HG03565 (cell line): ENCODE results near the gene PTPRT.

ENCODE experiments used
- ATAC-seq: cut with Tn5 transposase; IDR thresholded peaks from one replicate; pipeline ENCODE4 v1.9.1; 2021; ENCODE audit warnings: mild to moderate bottlenecking, moderate library complexity; ENCODE audit not compliant: unreplicated experiment

PTPRT gene

GRCh38 chr20:42099101-42099500, 1090.6 kb downstream of the PTPRT start:
- no peak for ATAC-seq

GRCh38 chr20:42098418-42098817, 1091.3 kb downstream of the PTPRT start:
- no peak for ATAC-seq

DNA sequence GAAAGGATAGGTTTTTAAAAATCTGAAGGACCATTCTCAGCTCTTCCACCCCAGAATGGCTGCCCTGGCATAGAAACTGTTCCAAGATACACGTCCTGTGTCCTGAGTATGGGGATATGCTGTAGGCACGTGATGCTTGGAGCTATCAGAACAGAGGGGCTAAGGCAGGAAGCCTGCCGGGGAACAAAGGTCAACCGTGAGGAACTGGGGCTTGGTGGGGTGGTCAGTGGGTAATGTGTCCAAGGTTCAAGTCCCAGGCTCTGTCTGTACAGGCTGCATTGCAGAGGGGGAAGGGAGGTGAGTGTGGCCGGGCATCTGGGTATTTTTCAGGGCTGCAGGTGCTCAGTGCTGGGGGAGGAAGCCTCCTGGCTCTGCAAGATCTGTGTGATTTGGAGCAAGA, 1092.0 kb downstream of the PTPRT start:
- ATAC-seq, result no peak

DNA sequence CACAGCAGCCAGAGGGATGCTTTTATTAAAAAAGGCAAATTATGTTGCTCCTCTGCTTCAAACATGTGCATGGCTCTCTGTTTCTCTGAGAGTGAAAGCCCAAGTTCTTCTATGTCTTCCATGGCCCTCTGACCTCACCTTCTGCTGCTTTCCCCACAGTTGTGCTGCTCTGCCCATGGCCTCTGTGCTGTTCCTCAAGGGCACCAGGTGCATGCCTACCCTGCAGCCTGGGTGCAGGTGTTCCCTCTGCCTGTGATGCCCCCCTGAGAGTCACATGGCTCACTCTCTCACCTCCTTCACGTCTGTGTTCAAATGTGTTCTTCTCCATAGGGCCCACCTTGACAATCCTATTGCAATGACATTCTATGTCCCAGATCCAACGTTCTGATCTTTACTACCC, 1094.5 kb downstream of the PTPRT start:
- no peak for ATAC-seq

DNA sequence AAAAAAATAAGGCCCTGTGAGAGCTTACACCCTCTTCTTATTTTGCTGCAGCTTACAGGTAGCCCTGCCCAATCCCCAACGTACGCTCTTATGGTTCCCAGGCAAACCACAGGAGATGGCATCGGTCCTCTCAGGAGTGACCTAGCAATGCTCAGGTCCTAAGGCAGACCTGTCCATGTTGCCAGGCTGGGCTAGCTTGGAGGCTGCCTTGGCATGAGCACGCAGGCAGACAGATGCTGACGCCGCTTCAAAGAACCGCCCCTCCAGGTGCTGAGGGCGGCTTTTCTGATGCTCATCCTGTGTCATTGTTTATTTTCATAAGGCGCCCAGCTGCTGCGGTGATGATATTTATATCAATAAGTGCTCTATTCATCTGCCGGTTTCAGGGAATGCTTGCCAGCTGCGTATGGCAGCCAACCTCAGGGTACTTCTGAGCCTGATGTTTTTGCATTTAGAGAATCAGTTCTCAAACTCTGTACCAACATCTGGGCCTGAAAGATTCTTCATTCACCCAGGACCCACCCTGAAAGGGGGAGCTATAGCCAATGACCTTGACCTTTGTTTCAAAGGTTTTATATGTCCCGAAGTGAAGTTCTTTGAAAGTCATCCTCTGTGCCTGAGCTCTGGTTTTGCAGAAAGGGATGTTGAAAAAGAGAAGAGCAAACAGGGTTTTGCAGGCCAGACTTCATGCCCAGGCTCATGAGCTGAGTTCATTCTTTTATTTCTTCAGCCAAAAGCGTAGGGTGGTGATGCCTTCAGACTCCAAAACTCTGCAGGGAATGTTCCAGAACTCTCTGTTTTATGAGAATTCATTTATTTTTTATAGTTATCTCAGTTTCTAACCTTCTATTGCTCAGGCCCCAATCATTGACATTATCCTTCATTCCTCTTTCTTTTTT, 1095.9 kb downstream of the PTPRT start:
- no peak for ATAC-seq

DNA sequence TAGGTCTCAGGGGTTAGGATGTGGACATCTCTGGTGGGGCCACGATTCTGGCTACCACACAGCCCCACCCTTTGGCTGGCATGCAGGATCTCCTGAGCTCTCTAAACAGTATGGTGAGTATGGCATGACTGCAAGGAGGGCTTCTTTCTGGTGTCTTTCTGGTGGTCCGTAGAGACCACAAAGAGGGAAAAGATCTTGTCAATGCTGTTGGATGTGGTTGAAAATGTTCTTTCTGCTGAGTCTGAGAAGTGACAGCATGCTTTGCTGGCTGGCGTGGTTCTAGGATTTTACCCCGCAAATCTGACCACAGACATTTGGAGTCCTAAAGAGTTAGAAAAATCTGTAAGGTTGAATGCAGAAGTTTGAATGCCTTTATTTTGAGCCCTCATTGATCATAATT, 1096.7 kb downstream of the PTPRT start:
- ATAC-seq, result no peak

DNA sequence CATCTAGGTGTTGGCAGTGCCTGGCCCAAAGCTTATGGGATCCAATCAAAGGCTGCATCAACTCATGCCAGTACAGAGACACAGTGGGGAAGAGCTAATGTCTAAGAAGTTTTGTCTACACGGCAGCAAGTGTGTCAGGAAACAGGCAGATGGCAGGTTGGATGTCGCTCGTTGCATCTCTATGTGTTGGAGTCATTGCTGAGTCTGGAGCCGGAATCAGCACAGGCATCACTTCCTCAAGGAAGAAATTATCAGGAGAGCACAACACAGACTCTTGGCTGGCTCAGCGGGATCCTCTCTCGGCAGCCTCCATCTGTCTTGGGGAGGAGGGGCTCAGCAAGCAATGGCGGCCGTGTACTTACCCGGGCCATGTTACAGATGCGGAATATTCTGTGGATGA, 1104.3 kb downstream of the PTPRT start:
- ATAC-seq, result no peak

DNA sequence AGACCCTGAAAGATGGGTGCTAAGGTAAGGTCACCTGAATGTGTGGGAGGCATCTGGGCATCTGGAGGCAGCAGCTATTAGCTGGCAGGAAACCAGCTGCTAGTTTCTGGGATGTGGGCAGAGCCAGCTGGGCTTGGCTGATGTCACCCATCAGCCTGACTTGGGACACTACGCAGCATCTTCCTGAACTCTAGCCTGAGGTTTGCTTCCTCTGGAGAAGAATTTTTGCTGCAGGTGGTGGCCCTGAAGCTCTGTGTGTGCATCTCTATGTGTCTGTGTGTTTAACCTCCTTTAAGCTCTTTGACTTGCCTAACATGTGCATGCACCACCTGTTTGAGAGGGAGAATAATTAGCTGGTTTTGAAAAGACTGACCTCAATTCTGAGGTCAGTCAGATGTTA, 1106.4 kb downstream of the PTPRT start:
- no peak for ATAC-seq

GRCh38 chr20:42082611-42083010, 1107.1 kb downstream of the PTPRT start:
- ATAC-seq, result no peak

GRCh38 chr20:42080956-42081355, 1108.8 kb downstream of the PTPRT start:
- no peak for ATAC-seq

GRCh38 chr20:42074944-42075343, 1114.8 kb downstream of the PTPRT start:
- no peak for ATAC-seq

DNA sequence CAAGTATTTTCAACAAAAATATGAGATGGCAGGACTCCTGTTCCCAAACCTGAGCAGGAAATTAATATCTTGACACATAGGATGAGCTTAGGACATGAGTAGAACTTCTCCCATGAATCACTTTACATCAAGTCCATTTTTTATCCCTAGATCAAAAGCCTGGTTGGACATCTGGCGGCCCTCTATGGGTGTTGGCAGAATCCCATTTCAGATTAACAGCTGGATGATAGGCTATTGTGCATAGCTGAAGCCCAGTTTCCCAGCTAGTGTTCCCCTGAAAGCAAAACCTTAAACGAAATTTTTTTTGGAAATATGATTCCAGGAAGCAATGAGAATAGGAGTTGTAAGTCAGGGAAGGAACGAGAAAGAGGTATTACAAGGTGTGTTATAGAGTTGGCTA, 1122.1 kb downstream of the PTPRT start:
- ATAC-seq, result no peak

DNA sequence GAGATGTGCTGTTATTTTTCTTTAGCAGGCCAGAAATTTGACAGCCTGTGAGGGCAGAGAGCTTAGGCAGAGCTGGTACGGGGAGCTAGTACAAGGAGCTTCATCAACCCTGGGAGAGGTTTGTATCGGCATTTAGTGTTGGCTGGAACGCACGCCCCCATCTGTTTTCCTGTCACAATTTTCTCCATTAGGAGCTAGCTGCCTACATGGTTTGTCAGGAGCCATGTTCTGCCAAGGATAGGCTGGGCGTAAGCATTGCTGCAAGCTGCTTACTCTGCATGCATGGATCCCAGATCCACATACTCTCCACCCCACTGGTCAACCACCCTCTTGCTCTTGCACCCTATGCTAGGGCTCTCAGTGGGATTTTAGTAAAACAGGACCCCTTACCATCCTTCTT, 1122.5 kb downstream of the PTPRT start:
- ATAC-seq, result no peak

- no peak for ATAC-seq
Observed at GRCh38 chr20:42063141-42063540, 1126.6 kb downstream of the PTPRT start.

DNA sequence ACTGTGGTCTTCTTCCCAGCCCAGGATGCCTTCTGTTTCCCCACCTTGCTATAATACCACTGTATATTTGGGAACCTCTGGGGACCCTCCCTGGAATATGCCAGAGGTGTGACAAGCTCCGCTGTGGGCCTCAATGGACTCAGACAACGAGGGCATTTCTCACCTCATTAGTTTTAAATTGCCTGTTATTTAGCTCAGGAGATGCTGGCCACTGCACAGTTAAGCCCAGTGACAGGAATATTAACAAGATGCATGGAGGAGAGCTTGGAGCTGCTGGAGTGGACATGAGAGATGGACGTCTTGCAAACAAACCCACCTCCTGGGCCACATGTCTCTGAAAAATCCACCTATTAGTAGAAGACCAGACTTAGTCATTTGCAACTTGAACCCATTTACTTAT, 1136.4 kb downstream of the PTPRT start:
- ATAC-seq, result no peak

GRCh38 chr20:42051921-42052320, 1137.8 kb downstream of the PTPRT start:
- no peak for ATAC-seq

DNA sequence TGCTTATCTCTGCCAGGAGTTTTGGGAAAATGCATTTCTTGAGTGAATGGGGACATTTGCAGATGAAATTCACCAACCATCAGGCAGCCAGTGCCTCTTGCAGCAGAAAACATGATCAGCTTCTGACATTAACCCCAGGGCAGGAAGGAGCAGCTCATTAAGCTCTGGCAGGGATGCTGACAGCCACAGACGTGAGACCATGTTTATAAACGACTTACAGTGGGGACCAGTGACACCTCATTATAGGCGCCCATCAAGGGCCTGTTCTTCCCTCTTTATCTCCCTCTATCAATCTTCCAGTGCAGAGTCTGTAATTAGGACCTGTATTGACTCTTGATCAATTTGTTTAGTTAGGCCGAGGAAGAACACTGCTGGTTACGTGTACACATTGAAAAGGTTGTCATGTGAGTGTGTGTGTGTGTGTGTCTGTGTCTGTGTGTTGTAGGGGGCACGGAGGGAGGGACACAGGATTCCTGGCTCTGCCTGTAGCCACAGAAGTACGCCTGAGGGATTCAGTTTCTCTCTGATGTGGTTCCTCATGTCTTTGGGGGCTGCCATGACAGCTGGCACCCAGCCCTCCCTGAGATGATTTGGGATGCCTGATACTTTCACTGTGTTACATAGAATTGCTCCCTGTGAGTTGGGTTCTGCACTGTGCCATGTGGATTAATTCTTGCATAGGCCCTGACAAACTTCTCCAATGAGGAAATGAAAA, 1143.2 kb downstream of the PTPRT start:
- ATAC-seq, result no peak

DNA sequence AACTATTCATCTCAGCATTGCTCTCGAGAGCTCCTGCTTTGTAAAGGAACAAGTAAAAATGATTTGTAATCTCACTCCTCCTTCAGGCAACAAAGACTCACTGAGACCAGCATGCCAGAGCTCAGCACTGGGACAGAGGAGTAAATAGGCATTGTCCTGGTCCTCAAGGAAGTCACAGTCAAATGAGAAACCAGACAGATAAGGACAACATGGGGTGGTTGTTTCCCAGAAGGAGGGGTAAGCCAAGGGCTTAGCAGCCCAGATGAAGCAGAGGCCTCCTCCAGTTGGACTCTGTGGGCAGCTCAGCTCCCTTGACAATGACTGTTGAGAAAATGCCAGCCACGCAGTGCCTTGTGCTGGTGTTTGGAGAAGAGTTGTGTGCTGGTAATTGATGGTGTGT, 1145.8 kb downstream of the PTPRT start:
- no peak for ATAC-seq

- ATAC-seq, result no peak
Observed at GRCh38 chr20:42041000-42041565, 1148.6 kb downstream of the PTPRT start.

DNA sequence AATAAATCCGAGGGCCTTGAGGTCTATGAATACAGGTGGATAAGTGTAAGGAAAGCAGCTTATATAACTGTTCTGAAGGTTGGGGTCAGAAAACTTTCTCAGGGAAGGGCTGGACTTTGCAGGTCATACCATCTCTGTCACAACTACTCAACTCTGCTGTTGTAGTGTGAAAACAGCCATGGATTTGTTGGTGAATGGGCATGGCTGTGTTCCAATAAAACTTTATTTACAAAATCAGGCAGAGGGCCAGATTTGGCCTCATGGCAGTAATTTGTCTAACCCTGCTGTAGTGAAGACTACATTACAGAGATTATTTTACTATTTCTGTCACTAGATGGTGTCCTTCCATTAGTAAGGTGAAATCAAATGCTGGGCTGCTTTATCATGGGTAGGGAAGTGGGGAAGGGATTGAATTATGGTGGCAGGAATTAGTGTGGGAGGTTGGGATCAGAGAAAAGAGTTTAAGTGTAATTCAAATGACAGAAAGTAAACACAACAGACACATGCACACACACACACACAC, 1161.9 kb downstream of the PTPRT start:
- ATAC-seq, result no peak

GRCh38 chr20:42026599-42026998, 1163.1 kb downstream of the PTPRT start:
- ATAC-seq, result no peak

DNA sequence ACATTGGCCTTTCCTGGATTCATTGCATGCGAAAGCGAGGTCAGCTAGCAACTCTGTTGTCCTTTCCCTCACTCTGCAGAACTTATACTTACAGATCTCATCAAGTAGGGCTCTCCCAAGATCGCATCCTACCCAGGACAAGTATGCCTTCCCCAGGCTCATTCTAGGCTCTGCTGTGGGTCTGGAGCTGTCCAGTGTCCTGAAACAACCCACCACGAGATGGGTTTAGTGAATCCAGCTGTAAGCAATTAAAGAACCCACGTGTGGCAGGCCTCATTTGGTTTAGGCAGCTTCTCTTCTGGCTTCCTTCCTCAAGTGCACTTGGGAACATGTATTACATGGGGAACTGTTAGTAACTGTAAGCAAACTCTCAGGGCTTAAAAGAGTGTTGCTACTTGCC, 1165.1 kb downstream of the PTPRT start:
- ATAC-seq, result no peak
